Activated effector memory CD4-positive, alpha-beta T cell treated with anti-CD3 and anti-CD28 coated beads, Interleukin-2, amount 50 U/mL, for 16 hours (primary cell): ENCODE data around the gene CYP4A22.
"Not testable (repeated sequence)": the region's sequence is repeated elsewhere in the genome, so short reads cannot be mapped to it uniquely, and the experiment has no call there.

Experiments used
- DNase-seq: peaks from one replicate; pipeline ENCODE4 v3.0.0-alpha.2; 2020

The CYP4A22 gene, protein sequence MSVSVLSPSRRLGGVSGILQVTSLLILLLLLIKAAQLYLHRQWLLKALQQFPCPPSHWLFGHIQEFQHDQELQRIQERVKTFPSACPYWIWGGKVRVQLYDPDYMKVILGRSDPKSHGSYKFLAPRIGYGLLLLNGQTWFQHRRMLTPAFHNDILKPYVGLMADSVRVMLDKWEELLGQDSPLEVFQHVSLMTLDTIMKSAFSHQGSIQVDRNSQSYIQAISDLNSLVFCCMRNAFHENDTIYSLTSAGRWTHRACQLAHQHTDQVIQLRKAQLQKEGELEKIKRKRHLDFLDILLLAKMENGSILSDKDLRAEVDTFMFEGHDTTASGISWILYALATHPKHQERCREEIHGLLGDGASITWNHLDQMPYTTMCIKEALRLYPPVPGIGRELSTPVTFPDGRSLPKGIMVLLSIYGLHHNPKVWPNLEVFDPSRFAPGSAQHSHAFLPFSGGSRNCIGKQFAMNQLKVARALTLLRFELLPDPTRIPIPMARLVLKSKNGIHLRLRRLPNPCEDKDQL

DNA sequence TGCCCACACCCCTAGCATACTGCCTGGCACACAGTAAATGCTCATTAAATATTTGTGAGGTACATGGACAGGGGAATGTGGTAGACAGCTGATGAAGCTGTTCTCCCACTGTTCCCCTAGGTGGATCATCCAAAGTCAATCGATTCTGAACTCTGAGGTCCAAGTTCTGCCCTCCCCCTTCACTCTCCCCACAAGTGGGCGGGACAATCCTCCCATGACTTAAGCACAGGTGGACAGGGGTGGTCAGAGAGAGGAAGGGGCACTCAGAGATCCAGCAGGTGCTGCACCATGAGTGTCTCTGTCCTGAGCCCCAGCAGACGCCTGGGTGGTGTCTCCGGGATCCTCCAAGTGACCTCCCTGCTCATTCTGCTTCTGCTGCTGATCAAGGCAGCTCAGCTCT lies at the start of gene CYP4A22:
TSS of gene CYP4A22 (plus strand) at position 244 of the 400 bp plus-strand sequence. CDS start at position 289, 45 bp downstream.
- no peak for DNase-seq

DNA sequence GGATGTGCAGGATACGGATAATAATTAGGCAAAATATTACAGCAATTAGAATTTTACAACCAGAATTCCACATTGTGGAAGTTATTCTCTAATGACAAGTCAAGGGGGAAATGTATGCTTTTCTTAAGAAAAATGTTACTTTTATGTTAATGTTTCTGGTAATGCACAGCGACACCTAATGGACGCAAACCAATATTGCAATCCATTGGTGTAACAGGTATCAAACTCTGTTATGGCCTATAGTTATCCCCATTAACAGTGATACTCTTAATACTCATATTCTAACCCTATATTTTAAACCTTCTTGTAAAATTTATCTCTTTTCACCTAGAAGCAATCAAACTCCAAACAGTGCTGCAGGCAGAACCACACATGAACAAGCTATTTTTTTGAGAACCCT lies 47.9 kb upstream of the CYP4A22 start:
- DNase-seq: not testable (repeated sequence)

DNA sequence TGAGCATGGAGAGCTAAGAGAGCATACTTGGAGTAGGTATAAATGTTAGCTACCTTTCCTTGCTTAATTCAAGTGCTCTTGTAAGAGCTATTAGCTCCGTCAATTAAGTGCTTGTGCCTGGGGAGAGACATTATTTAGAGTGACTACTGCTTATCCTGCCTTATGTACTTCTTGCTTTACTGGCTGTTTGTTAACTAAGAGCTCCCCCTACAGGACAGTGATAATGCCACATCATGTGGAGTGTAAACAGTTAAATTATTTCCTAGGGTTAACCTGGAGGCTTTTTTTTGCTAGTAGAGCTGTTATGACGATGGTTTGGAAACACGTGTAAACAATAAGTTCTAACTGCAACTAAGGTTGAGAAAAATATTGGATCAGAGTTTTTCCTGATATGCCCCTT lies 45.8 kb upstream of the CYP4A22 start:
- DNase-seq: not testable (repeated sequence)

DNA sequence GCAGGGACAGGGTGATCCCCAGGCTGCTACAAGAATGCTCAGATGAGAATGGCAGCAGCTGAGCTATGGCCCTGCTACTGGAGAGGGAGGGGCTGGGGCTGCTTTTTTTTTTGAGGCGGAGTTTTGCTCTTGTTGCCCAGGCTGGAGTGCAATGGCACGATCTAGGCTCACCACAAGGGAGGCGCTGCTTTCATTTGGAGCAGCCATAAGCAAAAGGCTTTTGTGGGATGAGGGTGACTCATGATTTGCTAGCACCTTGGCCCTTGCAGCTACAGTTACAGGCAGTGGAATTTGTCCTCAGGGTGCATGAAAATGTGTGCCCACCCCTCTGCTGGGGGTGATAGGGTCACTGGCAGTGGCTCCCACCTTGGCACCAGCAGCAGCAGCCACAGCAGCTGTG lies 32.4 kb upstream of the CYP4A22 start:
- no peak for DNase-seq

DNA sequence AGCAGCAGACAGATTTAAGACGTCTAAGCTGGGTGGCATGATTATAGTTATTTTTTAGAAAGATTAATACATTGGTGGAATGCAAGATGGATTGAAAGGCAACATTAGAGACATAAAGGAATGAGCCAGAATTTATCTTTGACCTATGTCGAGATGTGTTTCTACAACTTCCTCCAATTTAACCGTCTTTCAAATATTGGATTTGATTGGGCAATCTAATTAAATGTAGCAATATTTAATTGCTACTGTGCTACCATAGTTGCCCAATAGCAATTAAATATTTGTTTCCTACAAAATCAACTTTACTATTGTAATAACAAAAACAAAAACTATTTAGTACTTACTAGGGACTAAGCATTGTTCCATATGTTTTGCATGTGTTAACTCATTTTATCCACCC lies 30.4 kb upstream of the CYP4A22 start:
- no peak for DNase-seq

DNA sequence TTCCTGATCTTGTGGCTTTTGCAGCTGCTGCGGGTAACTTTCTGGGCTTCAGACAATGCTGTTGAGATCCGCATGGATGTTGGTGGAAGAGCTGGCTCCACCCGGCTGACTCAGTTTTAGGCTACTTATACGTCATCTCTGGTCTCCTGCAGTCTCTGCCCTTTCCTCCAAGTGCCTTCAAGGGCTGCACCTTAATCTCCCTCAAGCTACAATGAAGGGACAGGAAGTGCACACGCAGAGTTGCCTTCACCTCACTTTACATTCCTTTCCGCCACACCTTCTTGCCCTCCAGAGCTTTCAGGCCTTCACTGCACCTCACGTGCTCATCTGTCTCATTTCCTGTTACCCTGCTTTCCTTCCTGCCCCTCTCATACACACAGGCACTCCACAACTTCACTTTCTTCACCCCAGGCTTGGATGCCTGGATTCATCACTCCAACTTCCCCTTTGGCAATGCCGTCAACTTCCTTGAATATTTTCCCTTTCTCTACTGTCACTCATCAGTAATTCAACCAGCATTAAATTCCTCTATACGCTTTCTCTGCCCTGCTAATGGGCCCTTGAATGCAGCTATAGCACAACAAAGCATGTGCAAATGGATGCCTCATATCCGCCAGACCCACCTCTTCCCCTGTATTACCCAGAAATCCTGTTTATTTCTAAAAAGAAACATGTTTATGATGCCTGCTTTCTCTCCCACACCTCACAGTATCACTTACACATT lies 29.2 kb upstream of the CYP4A22 start:
- not testable (repeated sequence) for DNase-seq

DNA sequence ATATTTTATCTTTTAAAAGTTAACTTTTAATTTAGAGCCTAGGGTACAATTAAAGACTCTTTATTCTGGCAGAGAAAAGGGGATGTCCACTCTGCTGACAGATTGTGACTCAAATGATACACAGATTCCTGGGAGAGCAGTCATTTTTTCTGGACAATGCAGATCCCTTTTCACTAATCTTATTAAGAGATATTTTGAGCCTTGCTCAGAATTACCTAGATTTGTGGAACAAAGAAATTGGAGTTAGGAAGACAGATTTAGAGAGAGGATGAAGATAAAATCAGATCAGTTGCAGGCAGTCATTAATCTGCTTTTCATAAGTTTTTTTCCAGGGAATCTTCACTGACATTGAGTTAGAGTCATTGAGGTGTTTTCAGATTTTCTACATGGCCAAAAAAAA lies 27.8 kb upstream of the CYP4A22 start:
- not testable (repeated sequence) for DNase-seq

DNA sequence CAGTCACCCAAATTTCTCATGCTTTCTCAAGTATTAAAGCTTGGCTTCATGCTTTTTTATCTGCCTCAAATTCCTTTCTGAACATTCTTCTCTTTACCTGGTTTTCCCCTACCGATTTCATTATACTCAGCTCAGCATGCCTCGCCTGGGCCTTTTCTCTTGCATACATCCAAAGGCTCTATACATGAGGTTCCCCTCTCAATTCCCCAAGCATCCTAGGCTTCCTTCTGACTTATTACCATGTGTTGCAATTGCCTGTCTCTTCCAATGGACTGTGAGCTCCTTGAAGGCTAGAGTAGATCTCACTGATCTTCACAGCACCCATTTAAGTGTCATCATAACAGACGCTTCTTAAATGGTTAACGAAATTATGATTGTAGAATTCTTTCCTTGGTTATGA lies 24.1 kb upstream of the CYP4A22 start:
- DNase-seq: no peak

DNA sequence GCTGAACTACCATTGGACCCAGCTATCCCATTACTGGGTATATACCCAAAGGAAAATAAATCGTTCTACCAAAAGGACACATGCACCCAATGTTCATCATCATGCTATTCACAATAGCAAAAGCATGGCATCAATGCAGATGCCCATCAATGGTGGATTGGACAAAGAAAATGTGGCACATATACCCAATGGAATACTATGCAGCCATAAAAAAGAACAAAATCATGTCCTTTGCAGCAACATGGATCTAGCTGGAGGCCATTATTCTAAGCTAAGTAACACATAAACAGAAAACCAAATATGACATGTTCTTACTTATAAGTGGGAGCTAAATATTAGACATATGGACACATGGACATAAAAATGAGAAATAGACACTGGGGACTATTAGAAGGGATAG lies 16.2 kb upstream of the CYP4A22 start:
- not testable (repeated sequence) for DNase-seq

DNA sequence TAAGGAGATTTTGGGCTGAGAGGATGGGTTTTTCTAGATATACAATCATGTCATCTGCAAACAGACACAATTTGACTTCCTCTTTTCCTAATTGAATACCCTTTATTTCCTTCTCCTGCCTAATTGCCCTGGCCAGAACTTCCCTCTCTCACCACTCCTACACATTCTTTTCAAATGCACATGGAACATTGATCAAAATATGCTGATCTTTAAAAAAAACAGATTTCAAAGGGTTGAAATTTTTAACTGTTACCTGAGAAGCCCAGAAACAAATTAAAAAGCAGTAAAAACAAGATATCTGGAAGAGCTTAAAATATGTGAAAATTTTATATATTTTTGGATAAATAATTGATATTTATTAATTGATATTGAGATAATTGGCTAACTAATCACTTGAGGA lies 12.4 kb upstream of the CYP4A22 start:
- DNase-seq: not testable (repeated sequence)

DNA sequence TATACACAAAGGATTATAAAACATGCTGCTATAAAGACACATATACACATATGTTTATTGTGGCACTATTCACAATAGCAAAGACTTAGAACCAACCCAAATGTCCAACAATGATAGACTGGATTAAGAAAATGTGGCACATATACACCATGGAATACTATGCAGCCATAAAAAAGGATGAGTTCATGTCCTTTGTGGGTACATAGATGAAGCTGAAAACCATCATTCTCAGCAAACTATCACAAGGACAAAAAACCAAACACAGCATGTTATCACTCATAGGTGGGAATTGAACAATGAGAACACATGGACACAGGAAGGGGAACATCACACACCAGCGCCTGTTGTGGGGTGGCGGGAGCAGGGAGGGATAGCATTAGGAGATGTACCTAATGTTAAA lies 10.2 kb upstream of the CYP4A22 start:
- DNase-seq: not testable (repeated sequence)

DNA sequence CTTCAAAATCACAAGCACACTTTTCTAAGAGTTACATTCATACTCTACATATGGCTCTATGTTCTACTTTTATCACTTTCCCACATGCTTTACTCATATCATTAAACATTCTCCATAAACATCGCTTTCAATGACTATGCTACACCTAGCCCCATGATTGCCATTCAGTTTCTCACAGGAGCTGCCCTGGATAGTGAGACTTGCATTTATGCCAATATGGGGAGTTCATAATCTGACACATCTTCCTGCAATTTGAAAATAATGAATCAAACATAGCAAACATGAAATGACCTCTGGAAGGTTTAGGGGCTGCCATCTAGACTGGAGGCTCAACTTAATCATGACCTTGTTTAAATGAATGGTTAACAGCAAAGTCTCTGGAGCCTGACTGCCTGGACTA lies 9.0 kb upstream of the CYP4A22 start:
- no peak for DNase-seq

DNA sequence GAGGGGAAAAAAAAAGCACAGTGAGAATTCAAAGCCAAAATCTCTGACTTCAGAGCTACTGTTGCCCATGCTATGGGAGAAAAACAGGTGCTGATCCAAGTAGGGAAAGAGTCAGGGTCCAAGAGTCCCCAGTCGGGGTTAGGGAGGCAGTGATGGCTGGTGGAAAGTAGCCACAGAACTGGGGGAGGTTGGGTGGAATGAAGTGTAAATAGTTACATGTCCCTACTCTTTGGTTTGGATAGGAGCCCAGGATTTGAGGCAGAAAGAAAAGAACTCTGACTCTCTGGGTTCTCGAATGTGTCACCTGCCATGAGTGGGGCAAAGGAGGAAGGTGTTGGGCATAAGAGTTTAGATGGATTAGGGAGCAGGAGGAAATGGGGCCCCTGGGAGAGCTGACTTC lies 8.4 kb upstream of the CYP4A22 start:
- DNase-seq: not testable (repeated sequence)

DNA sequence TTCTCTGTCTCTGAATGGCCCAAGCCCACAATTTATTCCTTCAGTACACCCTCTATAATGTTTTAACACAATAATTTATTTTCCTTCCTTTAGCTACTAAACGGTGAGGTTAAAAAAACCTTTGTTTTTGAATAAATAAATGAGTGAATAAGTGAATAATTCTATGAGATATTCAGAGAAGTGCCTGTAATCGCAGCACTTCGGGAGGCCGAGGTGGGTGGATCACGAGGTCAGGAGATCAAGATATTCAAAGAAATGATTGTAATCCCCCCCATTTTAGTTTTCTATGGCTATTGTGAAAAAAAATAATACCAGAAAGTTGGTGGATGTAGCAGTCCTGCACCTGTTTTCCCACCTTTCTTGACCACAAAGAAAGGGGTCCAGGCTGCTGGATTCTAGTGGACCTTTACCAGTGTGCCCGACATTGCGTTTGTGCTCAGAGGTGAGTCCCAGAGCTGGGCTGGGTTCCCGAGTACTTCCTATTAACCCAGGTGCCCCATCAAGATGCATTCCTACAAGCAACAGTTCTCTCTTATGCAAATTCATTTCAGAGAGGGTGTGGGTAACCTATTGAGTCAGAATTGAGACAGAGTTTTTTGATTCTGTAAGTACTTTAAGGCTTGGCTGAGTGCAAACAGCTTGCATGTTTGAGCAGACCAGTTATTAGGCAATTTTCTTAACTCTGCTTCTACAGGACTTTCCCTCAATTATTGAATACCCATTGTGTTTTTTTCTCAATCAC lies 7.6 kb upstream of the CYP4A22 start:
- DNase-seq: not testable (repeated sequence)

DNA sequence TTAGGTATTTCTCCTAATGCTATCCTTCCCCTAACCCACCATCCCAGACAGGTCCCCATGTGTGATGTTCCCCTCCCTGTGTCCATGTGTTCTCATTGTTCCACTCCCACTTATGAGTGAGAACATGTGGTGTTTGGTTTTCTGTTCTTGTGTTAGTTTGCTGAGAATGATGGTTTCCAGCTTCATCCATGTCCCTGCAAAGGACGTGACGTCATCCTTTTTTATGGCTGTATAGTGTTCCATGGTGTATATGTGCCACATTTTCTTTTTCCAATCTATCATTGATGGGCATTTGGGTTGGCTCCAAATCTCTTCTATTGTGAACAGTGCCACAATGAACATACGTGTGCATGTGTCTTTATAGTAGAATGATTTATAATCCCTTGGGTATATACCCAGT lies 4.6 kb upstream of the CYP4A22 start:
- not testable (repeated sequence) for DNase-seq

DNA sequence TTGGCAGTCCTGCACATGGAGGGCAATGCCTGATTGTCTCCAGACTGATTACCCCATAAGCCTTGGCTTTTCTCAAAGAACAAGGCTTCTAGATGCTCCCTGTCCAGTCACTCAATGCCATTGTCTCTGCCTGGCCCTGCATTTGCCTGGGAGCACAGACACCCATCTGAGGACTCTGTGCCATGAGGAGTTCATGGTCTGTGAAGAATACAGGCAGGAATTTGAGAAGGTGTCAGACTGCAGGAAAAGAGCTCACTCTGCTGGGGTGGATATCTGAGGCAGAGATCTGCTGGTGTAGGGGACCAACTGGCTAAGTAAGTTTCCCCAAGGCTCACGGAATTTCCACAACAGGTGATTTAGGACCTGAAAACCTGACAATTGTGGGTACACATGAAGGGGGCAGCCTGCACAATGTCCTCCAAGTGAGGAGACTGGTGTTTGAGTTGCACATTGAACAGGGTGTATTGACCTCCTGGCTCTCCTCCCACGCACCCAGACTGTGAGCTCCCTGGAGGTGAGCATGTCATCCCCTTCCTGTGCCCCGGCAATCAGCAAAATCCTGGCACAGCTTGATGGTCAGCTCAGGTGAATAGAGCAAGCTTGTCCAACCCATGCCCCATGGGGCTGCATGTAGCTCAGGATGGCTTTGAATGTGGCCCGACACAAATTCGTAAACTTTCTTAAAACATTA lies 829 bp downstream of the CYP4A22 start:
- DNase-seq: no peak

DNA sequence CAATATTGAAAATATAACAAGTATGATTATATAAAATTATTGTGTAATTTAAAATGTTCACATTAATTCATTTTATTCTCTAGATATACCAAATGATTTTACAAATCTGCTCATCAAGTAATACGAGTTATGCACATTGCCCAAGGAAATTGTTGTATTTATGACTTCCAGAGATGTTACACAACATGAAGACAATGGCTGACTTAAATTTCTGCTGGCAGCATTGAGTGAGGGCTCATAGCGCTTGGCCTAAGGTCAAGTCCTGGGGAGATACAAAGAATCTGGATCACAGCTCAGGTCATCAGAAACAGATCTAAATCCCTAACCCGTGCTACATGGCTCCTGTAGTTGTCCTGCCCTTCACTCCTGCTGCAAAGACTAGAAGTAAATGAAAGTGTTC lies 3.1 kb downstream of the CYP4A22 start:
- DNase-seq: not testable (repeated sequence)

DNA sequence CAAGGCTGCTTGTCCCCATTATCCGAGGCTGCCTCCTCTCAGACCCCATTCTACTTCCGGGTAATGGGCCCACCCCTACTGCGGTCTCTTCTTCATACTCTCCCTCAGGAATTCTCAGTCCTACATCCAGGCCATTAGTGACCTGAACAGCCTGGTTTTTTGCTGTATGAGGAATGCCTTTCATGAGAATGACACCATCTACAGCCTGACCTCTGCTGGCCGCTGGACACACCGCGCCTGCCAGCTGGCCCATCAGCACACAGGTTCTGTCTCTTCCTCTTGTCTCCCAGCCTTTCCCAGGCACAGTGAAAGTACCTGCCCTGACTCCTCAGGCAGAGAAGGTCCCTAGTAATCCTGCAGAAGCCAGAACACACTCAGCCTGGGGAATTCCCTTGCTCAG lies 6.4 kb downstream of the CYP4A22 start:
- not testable (repeated sequence) for DNase-seq

DNA sequence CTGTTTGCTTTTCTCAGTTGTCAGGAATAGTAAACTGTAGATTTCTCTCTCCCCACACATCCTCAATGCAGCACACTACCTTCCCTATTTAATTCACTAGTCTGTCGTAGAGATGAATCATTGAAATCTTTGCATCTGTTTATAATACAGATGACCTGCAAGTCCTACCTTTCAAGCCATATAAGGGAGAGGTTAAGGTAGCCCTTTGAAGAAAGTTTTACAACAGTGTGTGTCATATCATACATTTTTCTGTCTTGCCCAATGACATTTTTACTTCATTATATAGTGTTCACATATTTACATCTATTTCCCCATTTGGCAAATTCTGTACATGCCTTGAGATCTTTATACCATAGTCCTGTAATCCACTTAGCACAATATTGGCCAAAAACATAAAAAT lies 9.3 kb downstream of the CYP4A22 start:
- not testable (repeated sequence) for DNase-seq

DNA sequence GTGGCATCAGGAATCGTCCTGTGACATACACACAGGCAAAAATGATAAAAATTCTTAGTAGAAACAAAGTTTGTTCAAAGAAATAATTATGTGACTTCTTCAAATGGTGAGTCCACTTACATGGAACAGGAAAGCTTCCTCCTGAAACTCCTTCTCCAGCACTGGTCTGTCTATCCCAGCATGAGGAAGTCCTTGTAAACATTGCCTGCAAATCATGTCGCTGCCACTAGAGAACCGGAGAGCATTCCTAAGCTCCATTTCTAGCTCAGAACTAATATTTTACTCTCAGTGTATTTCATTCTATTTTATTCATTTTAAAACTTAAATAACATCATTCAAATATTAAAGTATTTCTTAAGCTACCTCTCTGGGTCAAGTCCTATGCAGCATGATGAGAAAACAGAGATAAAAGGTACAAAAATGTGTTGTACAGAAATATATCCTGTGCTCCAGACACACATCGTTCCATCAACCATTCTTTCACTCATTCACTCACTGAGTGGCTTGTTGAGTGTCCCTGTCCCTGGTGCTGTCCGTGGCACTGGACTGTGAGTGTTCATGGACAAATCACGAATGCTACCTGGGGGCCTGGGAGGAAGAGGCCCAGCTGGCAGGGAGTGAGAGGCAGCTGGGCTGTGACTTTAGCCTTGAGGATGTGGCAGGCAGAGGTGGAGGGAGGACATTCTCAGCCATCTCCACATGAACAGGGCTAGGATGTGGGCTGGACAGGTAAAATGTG lies 10.0 kb downstream of the CYP4A22 start:
- DNase-seq: no peak

DNA sequence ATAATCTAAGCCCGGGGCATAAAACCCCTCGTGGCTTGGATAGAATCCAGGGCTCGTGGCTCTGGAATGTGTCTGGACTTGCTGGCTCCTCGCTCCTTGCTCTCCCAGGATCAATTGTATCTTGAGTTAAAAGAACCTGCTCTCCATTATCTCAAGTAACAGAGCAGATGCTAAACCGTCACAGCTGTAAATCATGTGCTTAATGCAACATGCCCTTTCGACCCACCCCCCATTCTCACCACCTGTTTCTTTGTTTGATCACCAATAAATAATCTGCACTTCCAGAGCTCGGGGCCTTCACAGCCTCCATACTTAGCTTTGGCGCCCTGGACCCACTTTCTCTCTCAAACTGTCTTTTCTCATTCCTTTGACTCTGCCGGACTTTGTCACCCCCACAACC lies 11.9 kb downstream of the CYP4A22 start:
- not testable (repeated sequence) for DNase-seq

DNA sequence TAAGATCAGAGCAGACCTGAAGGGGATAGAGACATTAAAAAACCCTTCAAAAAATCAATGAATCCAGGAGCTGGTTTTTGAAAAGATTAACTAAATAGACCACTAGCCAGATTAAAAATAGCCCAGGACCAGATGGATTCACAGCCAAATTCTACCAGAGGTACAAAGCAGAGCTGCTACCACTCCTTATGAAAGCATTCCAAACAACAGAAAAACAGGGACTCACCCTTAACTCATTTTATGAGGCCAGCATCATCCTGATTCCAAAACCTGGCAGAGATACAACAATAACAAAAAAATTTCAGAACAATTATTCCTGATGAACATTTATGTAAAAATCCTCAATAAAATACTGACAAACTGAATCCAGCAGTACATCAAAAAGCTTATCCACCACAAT lies 19.2 kb downstream of the CYP4A22 start:
- DNase-seq: not testable (repeated sequence)
